KMS-11 (cell line): ENCODE data around the gene TOP1.

ENCODE experiments used
- H2AFZ ChIP-seq: fragments of 200-600 bp; sonication (generic); 2 replicates; pipeline ENCODE4 v1.6.1; 2016; ENCODE audit warnings: antibody characterized with exemption, mixed run types, low read depth
- H3K27ac ChIP-seq: fragments of 200-600 bp; sonication (generic); 2 replicates; pipeline ENCODE4 v1.6.1; 2016; ENCODE audit warnings: mild to moderate bottlenecking, mixed run types
- H3K27me3 ChIP-seq: fragments of 200-600 bp; sonication (generic); 2 replicates; pipeline ENCODE4 v1.6.1; 2017; ENCODE audit warnings: mild to moderate bottlenecking, low read depth, mixed run types, moderate library complexity; ENCODE audit not compliant: insufficient read depth
- H3K36me3 ChIP-seq: fragments of 200-600 bp; sonication (generic); 2 replicates; pipeline ENCODE4 v1.6.1; 2017; ENCODE audit warnings: mild to moderate bottlenecking, mixed run types; ENCODE audit not compliant: insufficient read depth
- H3K4me1 ChIP-seq: fragments of 200-600 bp; sonication (generic); 2 replicates; pipeline ENCODE4 v1.6.1; 2016; ENCODE audit warnings: mild to moderate bottlenecking, low read depth, mixed run types; ENCODE audit not compliant: poor library complexity, severe bottlenecking
- H3K4me2 ChIP-seq: fragments of 200-600 bp; sonication (generic); 2 replicates; pipeline ENCODE4 v1.7.0; 2016; ENCODE audit warnings: mild to moderate bottlenecking, mixed run types
- H3K4me3 ChIP-seq: fragments of 200-600 bp; sonication (generic); IDR thresholded peaks from 2 replicates; pipeline ENCODE4 v1.6.1; 2017; ENCODE audit warnings: low read depth, low read length, mixed read lengths; ENCODE audit not compliant: insufficient read depth
- H3K79me2 ChIP-seq: fragments of 200-600 bp; sonication (generic); 2 replicates; pipeline ENCODE4 v1.6.1; 2016; ENCODE audit warnings: low read depth, mixed run types; ENCODE audit not compliant: insufficient read depth
- H3K9ac ChIP-seq: fragments of 200-600 bp; sonication (generic); 2 replicates; pipeline ENCODE4 v1.6.1; 2016; ENCODE audit warnings: mild to moderate bottlenecking, mixed run types
- H4K20me1 ChIP-seq: fragments of 200-600 bp; sonication (generic); 2 replicates; pipeline ENCODE4 v1.6.1; 2016; ENCODE audit warnings: mild to moderate bottlenecking, mixed run types; ENCODE audit not compliant: insufficient read depth
- TF ChIP-seq, protein P1 (sequence below): fragments of 200-600 bp; sonication (generic); conservative IDR thresholded peaks from 2 replicates; pipeline ENCODE4 v1.6.1; 2017; ENCODE audit warnings: low read depth, mild to moderate bottlenecking, antibody characterized with exemption, low read length, moderate library complexity, mixed read lengths

The TOP1 gene

DNA sequence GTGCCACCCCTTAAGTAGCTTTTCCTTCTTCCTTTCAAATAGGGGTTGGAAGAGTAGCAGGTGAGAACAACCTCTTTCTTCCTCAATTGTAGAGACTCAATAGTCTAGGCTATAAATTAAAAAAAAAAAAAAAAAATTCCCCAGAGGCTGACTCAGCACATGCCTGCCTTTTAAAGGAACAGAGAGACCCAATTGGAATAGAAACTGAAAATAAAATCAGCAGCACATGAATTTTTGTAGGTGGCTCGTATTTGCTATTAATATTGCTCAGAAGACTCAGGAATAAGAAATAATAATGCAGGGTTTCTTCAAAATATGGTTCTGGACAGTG lies 19.3 kb downstream of the TOP1 start:
- TF ChIP-seq, protein P1, sequence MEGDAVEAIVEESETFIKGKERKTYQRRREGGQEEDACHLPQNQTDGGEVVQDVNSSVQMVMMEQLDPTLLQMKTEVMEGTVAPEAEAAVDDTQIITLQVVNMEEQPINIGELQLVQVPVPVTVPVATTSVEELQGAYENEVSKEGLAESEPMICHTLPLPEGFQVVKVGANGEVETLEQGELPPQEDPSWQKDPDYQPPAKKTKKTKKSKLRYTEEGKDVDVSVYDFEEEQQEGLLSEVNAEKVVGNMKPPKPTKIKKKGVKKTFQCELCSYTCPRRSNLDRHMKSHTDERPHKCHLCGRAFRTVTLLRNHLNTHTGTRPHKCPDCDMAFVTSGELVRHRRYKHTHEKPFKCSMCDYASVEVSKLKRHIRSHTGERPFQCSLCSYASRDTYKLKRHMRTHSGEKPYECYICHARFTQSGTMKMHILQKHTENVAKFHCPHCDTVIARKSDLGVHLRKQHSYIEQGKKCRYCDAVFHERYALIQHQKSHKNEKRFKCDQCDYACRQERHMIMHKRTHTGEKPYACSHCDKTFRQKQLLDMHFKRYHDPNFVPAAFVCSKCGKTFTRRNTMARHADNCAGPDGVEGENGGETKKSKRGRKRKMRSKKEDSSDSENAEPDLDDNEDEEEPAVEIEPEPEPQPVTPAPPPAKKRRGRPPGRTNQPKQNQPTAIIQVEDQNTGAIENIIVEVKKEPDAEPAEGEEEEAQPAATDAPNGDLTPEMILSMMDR, result no peak
- peak overlapping the region; percentile 57 for H3K27ac ChIP-seq
- no peaks in the 10 kb centered on the region for H3K27me3 ChIP-seq
- peaks cover 100% of the 10 kb centered on the region for H3K79me2 ChIP-seq
- H4K20me1 ChIP-seq, result peaks cover 28% of the 10 kb centered on the region
- no peak overlapping the region for H2AFZ ChIP-seq
- peak overlapping the region; percentile 23; the same call in 1 of the 2 replicates for H3K9ac ChIP-seq
- no peaks in the 10 kb centered on the region for H3K36me3 ChIP-seq
- peaks cover 100% of the 10 kb centered on the region for H3K4me1 ChIP-seq
- H3K4me3 ChIP-seq, result no peak overlapping the region
- H3K4me2 ChIP-seq, result peak overlapping the region; percentile 88

DNA sequence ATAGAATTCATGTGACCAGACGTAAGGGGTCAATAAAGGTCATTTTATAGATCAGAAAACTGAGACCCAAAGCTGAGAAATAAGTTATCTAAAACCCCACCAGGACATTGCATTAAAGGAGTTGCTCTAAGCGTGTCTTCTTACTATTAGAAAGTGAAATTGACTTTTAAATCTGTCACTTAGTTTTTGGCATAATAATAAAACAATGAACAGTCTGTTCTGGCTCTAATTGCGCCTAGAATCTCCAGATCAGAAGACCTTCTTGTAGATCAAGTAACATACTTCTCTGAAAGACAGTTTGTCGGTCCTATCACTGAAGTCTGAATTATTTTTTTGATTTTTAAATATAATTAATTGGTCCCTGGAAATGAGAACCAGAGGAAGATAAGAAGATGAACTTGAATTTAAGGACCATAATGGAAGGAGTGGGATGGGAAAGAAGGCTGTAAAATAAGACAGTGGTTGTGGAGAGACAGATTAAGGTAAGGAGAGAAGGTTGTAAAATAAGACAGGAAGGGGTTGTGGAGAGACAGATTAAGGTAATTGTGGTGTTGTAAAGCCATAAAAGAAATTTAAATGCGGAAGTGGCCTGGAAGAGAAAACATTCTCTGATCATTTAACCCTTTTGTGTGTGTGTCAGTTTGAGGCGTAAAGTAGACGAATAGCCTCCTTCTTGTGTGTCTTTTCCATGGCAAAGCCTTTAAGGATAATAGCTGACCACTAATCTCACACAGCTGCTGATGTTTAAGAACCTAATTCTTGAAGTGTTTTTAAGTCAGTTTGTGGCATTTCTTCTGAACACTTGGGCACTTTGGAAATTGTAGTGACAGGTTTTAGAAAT lies 20.1 kb downstream of the TOP1 start:
- Histone ChIP-seq H2AFZ (no peak overlapping the region), H3K79me2 (peaks cover 100% of the 10 kb centered on the region), H3K4me2 (peak overlapping the region; percentile 88), H3K27me3 (no peaks in the 10 kb centered on the region), H3K36me3 (no peaks in the 10 kb centered on the region), H3K27ac (peak overlapping the region; percentile 57), H3K4me1 (peaks cover 97% of the 10 kb centered on the region), H3K4me3 (no peak overlapping the region), H4K20me1 (peaks cover 35% of the 10 kb centered on the region), H3K9ac (peak overlapping the region; percentile 23; the same call in 1 of the 2 replicates)
- TF ChIP-seq, protein P1, result no peak

DNA sequence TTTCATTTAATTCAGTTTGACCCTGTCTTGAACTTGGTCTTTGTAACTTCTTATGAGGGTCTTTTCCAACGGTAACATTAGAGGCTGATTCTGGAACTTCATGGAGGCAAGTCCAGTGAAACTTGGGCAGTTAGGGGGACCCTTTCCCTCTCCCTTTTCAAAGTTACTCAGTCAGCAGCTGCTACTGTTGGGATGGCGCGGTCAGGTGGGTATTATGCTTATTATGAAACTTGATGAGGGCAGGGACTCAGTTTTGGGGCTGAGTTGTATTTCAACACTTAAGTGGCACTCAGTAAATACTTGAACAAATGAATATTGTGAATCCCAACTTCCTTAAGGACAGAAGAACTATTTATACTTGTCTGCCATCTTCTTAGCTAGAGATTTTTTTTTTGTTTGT lies 20.8 kb downstream of the TOP1 start:
- no peak overlapping the region for H2AFZ ChIP-seq
- peaks cover 35% of the 10 kb centered on the region for H4K20me1 ChIP-seq
- no peaks in the 10 kb centered on the region for H3K36me3 ChIP-seq
- TF ChIP-seq, protein P1, result no peak
- peak overlapping the region; percentile 57 for H3K27ac ChIP-seq
- H3K4me2 ChIP-seq, result peak overlapping the region; percentile 88
- H3K4me3 ChIP-seq, result no peak overlapping the region
- H3K4me1 ChIP-seq, result peaks cover 96% of the 10 kb centered on the region
- peaks cover 100% of the 10 kb centered on the region for H3K79me2 ChIP-seq
- peak overlapping the region; percentile 23; the same call in 1 of the 2 replicates for H3K9ac ChIP-seq
- H3K27me3 ChIP-seq, result no peaks in the 10 kb centered on the region

DNA sequence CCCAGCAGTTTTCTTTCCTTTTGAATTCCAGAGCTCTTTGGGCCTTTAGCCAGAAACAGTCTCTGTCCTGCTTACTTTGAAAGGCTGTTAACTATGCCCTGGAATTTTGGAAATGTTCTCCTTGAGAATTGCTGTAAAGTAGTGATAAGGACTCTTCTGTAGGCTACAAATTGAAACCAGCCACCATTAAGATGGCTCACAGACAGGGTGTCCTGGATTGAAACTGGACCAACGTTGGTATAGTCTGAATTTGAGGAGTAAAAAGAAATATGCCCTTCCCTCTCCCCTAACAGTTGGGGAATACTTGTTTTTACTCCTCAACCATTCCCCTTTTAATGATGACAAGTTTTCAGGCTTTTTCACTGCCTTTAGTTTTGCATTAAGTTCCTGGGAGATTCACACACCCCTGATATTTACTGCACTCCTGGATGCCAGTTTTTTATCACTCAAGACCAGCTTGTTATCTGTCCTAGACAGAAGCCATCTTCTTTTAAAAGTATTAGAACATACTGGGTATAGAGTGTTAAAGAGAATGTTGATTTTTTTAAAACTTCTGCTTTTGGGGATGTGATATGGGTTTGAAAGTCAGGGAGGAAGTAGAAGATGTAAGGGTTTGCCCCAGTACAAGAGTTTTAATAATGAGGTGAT lies 21.9 kb downstream of the TOP1 start:
- no peak overlapping the region for H2AFZ ChIP-seq
- no peaks in the 10 kb centered on the region for H3K27me3 ChIP-seq
- H3K4me3 ChIP-seq, result no peak overlapping the region
- peak overlapping the region; percentile 57; the same call in 1 of the 2 replicates for H3K27ac ChIP-seq
- peak overlapping the region; percentile 88 for H3K4me2 ChIP-seq
- H3K79me2 ChIP-seq, result peaks cover 100% of the 10 kb centered on the region
- peaks cover 96% of the 10 kb centered on the region for H3K4me1 ChIP-seq
- H3K9ac ChIP-seq, result no peak overlapping the region
- TF ChIP-seq, protein P1, result no peak
- H4K20me1 ChIP-seq, result peaks cover 41% of the 10 kb centered on the region
- H3K36me3 ChIP-seq, result no peaks in the 10 kb centered on the region
